ENCODE results near the gene DNAJC5.

DNA sequence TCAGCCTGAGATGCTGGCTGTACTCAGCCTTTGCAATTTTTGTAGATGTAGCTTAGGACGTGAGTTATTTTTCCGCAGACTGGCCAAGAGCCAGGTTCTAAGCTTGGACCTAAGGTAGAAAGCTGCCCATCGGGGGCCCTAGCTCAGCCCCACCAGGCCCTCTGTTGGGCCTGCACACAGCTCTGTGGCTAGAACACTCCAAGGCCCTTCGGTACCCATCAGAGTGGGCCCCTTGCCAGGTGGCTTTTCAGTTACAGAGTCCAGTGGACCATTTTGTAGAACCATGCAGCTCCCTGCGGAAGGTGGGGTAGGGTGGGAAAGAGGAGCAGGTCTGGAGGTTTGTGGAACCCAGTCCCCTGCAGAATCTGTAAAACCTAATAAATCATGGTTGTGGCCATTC is 38.7 kb downstream of the DNAJC5 start:
- no peak for TF ChIP-seq POLR2A (IDR thresholded peaks at IDR 0.05)
- TF ChIP-seq CTCF (IDR thresholded peaks at IDR 0.05) = no peak

All from breast epithelium (tissue), 3 donors.